ENCODE data around the gene PLXNA4. TPM values are rescaled to one million over a fixed set of nuclear protein-coding genes. Genes with fewer than 3 reads are reported as not detected.

The PLXNA4 gene
- polyA plus RNA-seq, 1 donor (not counting 4 experiments of a cell fraction or from before 2014, with no cell fraction given) = 0.01 TPM

GRCh38 chr7:132080967-132081668 is 495.2 kb downstream of the PLXNA4 start:
- Histone ChIP-seq H3K79me2 (ENCODE audit: control insufficient read depth, insufficient read depth, low read length) (no peaks in the 10 kb centered on the region), H3K27me3 (ENCODE audit: control insufficient read depth, extremely low read depth, insufficient read depth, low read length) (peaks cover 38% of the 10 kb centered on the region), H2AFZ (ENCODE audit: control insufficient read depth, low read length) (no peak overlapping the region), H3K4me1 (ENCODE audit: control insufficient read depth, extremely low read depth, insufficient read depth, low read length) (no peaks in the 10 kb centered on the region), H3K4me2 (ENCODE audit: control insufficient read depth, extremely low read depth, insufficient read depth, low read depth, low read length) (no peak overlapping the region), H3K36me3 (ENCODE audit: control insufficient read depth in 2 of 2, extremely low read depth in 1 of 2, insufficient read depth in 2 of 2, low read length in 2 of 2) (no peaks in the 10 kb centered on the region), H3K9ac (ENCODE audit: control insufficient read depth, extremely low read depth, insufficient read depth, low read length) (no peak overlapping the region), H4K20me1 (ENCODE audit: control insufficient read depth, extremely low read depth, insufficient read depth, low read length) (no peaks in the 10 kb centered on the region), H3K9me3 (ENCODE audit: control insufficient read depth, low read depth, low read length) (no peaks in the 10 kb centered on the region), H3K9me1 (ENCODE audit: control insufficient read depth, extremely low read depth, insufficient read depth, low read length) (no peaks in the 10 kb centered on the region), H3K27ac (ENCODE audit: control insufficient read depth, insufficient read depth, low read length) (no peak overlapping the region), H3K4me3 (ENCODE audit: control insufficient read depth in 2 of 3, extremely low read depth in 1 of 3, insufficient read depth in 2 of 3, low read depth in 1 of 3, low read length in 3 of 3) (no peak overlapping the region)
- no peak for TF ChIP-seq EZH2 (IDR thresholded peaks at IDR 0.05; ENCODE audit: low read length)
- no peak for TF ChIP-seq CTCF (optimal IDR thresholded peaks at IDR 0.05 in 1 of 3, IDR thresholded peaks at IDR 0.05 in 1 of 3, conservative IDR thresholded peaks at IDR 0.05 in 1 of 3; ENCODE audit: extremely low read depth in 1 of 3, insufficient read depth in 2 of 3, low read length in 3 of 3)
- FAIRE-seq = no peak
- dilution Hi-C loops (cut with MboI; ENCODE audit: extremely low pct_ligation_motif_present, low sequenced_read_pairs) = no loop called here
- DNase-seq (ENCODE audit: low read depth, low spot score) = no peak

GRCh38 chr7:132080467-132080866 is 495.8 kb downstream of the PLXNA4 start:
- no peak overlapping the region for H3K27ac ChIP-seq (ENCODE audit: control insufficient read depth, insufficient read depth, low read length)
- dilution Hi-C loops (cut with MboI; ENCODE audit: extremely low pct_ligation_motif_present, low sequenced_read_pairs) = no loop called here

More at GRCh38 chr7:132080467-132080866, 495.8 kb downstream of the PLXNA4 start:
- Histone ChIP-seq H4K20me1 (ENCODE audit: control insufficient read depth, extremely low read depth, insufficient read depth, low read length) (no peaks in the 10 kb centered on the region), H3K79me2 (ENCODE audit: control insufficient read depth, insufficient read depth, low read length) (no peaks in the 10 kb centered on the region), H3K9me1 (ENCODE audit: control insufficient read depth, extremely low read depth, insufficient read depth, low read length) (no peaks in the 10 kb centered on the region), H3K4me3 (ENCODE audit: control insufficient read depth in 2 of 3, extremely low read depth in 1 of 3, insufficient read depth in 2 of 3, low read depth in 1 of 3, low read length in 3 of 3) (no peak overlapping the region), H2AFZ (ENCODE audit: control insufficient read depth, low read length) (no peak overlapping the region), H3K36me3 (ENCODE audit: control insufficient read depth in 2 of 2, extremely low read depth in 1 of 2, insufficient read depth in 2 of 2, low read length in 2 of 2) (no peaks in the 10 kb centered on the region), H3K9ac (ENCODE audit: control insufficient read depth, extremely low read depth, insufficient read depth, low read length) (no peak overlapping the region), H3K4me1 (ENCODE audit: control insufficient read depth, extremely low read depth, insufficient read depth, low read length) (no peaks in the 10 kb centered on the region), H3K9me3 (ENCODE audit: control insufficient read depth, low read depth, low read length) (no peaks in the 10 kb centered on the region), H3K4me2 (ENCODE audit: control insufficient read depth, extremely low read depth, insufficient read depth, low read depth, low read length) (no peak overlapping the region), H3K27me3 (ENCODE audit: control insufficient read depth, extremely low read depth, insufficient read depth, low read length) (peaks cover 43% of the 10 kb centered on the region)
- DNase-seq (ENCODE audit: low read depth, low spot score) = no peak
- FAIRE-seq = no peak
- TF ChIP-seq CTCF (optimal IDR thresholded peaks at IDR 0.05 in 1 of 3, IDR thresholded peaks at IDR 0.05 in 1 of 3, conservative IDR thresholded peaks at IDR 0.05 in 1 of 3; ENCODE audit: extremely low read depth in 1 of 3, insufficient read depth in 2 of 3, low read length in 3 of 3) (no peak), EZH2 (IDR thresholded peaks at IDR 0.05; ENCODE audit: low read length) (no peak)

Measured in keratinocyte (primary cell).